Stimulated activated naive CD8-positive, alpha-beta T cell treated with anti-CD3 and anti-CD28 coated beads, Interleukin-15, Interleukin-2, amounts not matched to agents 100 ng/mL and 50 ng/mL, for 24 hours (primary cell): ENCODE results near the gene CPNE1.

ENCODE experiments used
- H3K27ac Mint-ChIP-seq: one replicate; pipeline ENCODE4 v1.8.0; 2021; ENCODE audit warnings: mild to moderate bottlenecking, mixed read lengths
- H3K27me3 Mint-ChIP-seq: one replicate; pipeline ENCODE4 v1.8.0; 2021; ENCODE audit warnings: mixed read lengths
- H3K36me3 Mint-ChIP-seq: one replicate; pipeline ENCODE4 v1.8.0; 2021; ENCODE audit warnings: low read depth, mixed read lengths
- H3K4me1 Mint-ChIP-seq: one replicate; pipeline ENCODE4 v1.8.0; 2021; ENCODE audit warnings: low read depth, mixed read lengths
- H3K4me3 Mint-ChIP-seq: one replicate; pipeline ENCODE4 v1.8.0; 2021; ENCODE audit warnings: mild to moderate bottlenecking, mixed read lengths
- H3K9me3 Mint-ChIP-seq: one replicate; pipeline ENCODE4 v1.8.0; 2021; ENCODE audit warnings: mixed read lengths

Gene CPNE1

DNA sequence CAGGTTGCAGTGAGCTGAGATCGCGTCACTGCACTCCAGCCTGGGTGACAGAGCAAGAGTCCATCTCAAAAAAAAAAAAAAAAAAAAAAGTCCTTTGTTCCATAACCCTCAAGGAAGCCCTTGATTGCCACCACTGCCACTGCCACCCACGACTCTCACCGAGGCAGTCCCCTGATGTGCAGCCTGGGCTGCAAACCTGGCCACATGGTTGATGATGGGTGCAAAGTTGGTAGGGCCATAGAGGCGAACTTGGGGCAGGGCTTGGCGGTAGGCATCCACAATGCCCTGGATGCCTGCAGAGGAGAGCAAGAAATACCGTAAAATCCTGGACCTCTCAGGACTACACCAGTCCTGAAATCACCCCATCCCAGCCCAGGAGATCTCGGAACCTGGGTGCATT, 37.6 kb downstream of the CPNE1 start:
- Mint-ChIP-seq H3K4me3 (no peak overlapping the region), H3K9me3 (no peaks in the 10 kb centered on the region), H3K36me3 (peaks cover 38% of the 10 kb centered on the region), H3K27ac (no peak overlapping the region), H3K4me1 (no peaks in the 10 kb centered on the region), H3K27me3 (no peaks in the 10 kb centered on the region)

DNA sequence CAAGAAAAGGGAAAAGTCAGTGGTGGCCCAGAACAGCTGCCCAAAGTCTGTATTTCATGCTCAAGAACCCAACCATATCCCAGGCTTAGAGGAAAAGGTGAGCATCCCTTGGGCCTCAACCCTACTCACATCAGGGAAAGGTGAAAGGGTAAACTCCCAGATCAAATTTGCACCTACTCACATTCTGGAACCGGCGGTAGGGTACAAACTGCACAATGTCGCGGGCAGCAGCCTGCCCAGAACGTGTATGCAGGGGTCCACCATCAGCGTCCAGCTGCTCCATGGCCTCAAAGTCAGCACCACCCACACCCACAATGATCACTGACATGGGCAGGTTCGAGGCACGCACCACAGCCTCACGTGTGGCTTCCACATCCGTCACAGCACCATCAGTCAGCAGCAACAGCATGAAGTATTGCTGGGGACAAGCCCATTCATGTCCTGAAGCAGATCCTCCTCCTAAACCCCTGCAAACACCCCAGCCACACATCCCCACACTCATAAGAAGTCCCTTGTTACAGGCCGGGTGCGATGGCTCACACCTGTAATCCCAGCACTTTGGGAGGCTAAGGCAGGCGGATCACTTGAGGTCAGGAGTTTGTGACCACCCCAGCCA, 38.2 kb downstream of the CPNE1 start:
- peaks cover 38% of the 10 kb centered on the region for H3K36me3 Mint-ChIP-seq
- no peaks in the 10 kb centered on the region for H3K4me1 Mint-ChIP-seq
- no peak overlapping the region for H3K4me3 Mint-ChIP-seq
- no peaks in the 10 kb centered on the region for H3K9me3 Mint-ChIP-seq
- no peak overlapping the region for H3K27ac Mint-ChIP-seq
- no peaks in the 10 kb centered on the region for H3K27me3 Mint-ChIP-seq

DNA sequence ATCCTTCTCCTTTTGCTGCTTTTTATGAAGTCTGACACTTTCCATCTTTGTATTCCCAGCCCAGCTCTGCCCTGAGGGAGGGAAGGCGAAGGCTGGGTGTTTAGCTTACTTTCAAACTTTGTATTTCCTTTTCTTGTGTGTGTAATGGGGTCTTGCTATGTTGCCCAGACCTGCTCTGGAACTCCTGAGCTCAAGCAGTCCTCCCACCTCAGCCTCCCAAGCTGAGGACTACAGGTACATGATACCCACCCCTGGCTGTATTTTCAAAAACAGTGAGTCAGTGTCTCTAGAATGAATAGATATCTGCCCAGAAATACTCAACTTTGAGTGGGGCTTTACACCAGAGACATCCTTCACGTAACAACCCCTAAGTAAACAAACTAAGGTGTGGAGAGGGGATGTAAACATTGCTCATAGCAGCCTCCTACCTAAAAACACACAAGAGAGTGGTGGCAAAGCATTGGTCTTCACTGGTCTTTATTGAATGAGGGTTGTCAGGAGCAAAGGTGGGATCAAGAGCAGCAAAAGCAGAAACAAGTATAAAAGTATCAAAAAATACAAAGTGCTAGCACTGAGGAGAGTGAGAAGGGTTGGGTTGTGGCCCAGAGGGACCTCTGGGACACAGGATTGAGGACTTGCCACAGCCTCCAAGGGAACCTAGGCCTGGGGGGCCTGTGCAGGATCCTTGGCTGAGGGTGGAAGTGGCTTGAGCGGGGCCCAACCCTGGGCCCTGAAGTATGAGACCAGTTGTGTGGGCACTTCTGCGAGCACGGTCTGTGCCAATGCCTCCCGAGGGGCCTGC, 38.9 kb downstream of the CPNE1 start:
- H3K36me3 Mint-ChIP-seq = peaks cover 37% of the 10 kb centered on the region
- no peak overlapping the region for H3K4me3 Mint-ChIP-seq
- H3K27ac Mint-ChIP-seq = peak overlapping the region; percentile 60
- no peaks in the 10 kb centered on the region for H3K27me3 Mint-ChIP-seq
- H3K9me3 Mint-ChIP-seq = no peaks in the 10 kb centered on the region
- no peaks in the 10 kb centered on the region for H3K4me1 Mint-ChIP-seq

DNA sequence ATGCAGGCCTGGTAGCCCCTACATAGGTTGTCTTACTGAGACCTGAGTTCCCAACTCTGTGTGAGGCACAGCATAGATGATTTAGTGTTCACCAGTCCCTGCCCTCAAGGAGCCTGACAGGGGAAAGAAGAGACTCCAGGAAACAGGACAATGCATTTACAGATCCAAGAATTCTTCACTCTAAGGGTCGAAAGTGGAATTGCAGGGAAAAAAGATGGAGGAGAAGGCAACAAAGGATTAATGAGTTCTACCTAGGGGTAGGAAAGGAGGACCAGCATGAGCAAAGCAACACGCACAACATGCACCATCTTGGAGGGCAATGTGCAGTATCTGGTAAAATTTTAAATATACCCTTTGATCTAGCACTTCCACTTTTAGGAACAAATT, 43.1 kb downstream of the CPNE1 start:
- H3K27me3 Mint-ChIP-seq = no peaks in the 10 kb centered on the region
- no peak overlapping the region for H3K27ac Mint-ChIP-seq
- peaks cover 15% of the 10 kb centered on the region for H3K36me3 Mint-ChIP-seq
- H3K4me3 Mint-ChIP-seq = no peak overlapping the region
- H3K9me3 Mint-ChIP-seq = no peaks in the 10 kb centered on the region
- peaks cover 38% of the 10 kb centered on the region for H3K4me1 Mint-ChIP-seq

DNA sequence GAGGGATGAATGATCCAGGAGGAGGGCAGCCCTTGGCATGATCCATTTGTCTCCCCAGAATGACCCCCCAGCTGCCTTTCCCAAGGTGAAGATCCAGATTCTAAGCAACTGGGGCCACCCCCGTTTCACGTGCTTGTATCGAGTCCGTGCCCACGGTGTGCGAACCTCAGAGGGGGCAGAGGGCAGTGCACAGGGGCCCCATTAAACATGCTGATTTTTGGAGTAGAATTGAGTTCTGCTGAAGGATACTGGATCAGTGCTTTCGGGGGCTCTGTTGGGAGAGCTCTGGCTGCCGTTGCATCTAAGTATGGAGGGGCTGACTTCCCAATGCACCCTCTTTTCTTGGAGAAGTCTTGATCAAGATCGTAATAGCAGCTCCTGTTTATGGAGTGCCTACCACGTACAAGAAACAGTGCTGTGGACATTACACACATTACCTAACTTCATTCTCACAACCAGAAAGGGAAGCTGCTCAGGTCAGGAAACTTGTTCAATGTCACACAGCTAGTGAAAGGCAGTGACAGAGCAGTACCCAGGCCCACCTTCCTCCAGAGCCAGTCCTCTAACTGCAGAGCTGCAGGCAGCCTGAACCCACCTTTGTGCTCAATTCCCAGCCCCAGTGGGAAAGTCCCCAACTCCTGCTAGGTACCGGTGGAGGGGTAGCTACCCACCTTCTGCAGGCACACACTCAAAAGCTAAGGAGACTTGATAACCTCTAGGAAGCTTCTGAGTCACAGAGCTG, 43.7 kb downstream of the CPNE1 start:
- Mint-ChIP-seq H3K4me1 (peaks cover 42% of the 10 kb centered on the region), H3K27ac (no peak overlapping the region), H3K27me3 (no peaks in the 10 kb centered on the region), H3K36me3 (peaks cover 12% of the 10 kb centered on the region), H3K4me3 (no peak overlapping the region), H3K9me3 (no peaks in the 10 kb centered on the region)

DNA sequence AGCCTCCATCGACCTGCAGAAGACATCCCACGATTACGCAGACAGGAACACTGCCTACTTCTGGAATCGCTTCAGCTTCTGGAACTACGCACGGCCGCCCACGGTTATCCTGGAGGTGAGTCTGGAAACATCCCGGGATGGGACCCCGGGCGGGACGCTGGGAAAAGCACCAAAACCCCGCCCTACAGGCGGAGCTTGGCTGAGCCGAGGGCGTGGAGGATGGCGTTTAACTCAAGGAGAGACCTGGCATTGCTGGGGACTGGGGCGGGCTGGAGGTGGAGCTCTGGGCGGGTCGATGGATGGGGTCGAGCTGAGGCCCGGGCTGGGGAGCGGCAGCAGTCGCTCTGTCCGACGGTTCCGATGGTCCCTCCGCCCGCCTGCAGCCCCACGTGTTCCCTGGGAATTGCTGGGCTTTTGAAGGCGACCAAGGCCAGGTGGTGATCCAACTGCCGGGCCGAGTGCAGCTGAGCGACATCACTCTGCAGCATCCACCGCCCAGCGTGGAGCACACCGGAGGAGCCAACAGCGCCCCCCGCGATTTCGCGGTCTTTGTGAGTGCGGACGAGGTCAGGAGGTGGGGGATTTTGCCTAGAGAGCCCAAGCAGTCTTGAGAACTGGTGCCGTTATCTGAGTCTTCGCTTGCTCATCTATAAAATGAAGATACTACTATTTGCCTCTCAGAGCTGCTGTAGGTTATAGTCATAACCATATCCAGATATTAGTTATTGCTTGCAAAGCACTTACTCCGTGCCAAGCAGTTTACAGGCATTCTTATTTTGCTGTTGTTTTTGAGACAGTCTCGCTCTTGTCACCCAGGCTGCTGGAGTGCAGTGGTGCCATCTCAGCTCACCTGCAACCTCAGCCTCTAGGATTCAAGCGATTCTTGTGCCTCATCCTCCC, 45.3 kb downstream of the CPNE1 start:
- no peaks in the 10 kb centered on the region for H3K27me3 Mint-ChIP-seq
- peak overlapping the region; percentile 78 for H3K27ac Mint-ChIP-seq
- H3K4me1 Mint-ChIP-seq = peaks cover 49% of the 10 kb centered on the region
- peaks cover 5% of the 10 kb centered on the region for H3K36me3 Mint-ChIP-seq
- no peaks in the 10 kb centered on the region for H3K9me3 Mint-ChIP-seq
- H3K4me3 Mint-ChIP-seq = peak overlapping the region; percentile 85

DNA sequence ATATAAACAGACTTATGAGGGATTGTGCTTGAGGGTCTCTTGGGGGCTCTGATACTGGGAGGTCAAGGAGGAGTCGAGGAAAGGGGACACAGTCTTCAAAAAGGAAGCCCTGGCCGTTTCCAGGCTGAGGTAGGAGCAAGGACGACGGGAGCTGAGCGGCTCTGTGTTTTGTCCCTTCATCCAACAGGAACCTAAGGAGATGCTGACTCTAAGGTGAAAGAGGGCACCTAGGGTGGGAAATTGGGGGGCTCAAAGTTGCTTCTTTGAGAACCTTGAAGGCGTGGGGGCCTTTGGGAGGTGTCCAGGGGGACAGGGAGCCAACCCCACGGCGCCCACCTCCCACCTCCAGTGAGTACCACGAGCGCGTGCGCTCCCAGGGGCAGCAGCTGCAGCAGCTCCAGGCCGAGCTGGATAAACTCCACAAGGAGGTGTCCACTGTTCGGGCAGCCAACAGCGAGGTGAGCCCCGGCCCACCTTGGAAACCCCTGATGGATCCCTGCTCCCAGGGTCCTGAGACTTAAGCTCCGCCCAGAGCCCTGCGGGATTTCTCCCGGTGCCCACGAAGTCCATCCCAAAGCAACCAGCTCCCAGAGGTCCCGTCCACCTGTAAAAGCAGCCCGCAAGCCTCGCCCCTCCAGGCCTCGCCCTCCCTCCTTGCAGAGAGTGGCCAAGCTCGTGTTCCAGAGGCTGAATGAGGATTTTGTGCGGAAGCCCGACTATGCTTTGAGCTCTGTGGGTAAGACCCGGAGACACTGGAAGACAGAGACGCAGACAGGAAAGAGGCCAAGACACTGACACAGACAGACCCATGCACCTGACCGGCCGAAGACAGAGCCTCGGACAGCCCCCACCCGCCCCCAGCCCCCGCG, 46.2 kb downstream of the CPNE1 start:
- H3K27ac Mint-ChIP-seq = peak overlapping the region; percentile 78
- H3K9me3 Mint-ChIP-seq = no peaks in the 10 kb centered on the region
- peak overlapping the region; percentile 85 for H3K4me3 Mint-ChIP-seq
- H3K4me1 Mint-ChIP-seq = peaks cover 51% of the 10 kb centered on the region
- H3K27me3 Mint-ChIP-seq = no peaks in the 10 kb centered on the region
- peaks cover 5% of the 10 kb centered on the region for H3K36me3 Mint-ChIP-seq

DNA sequence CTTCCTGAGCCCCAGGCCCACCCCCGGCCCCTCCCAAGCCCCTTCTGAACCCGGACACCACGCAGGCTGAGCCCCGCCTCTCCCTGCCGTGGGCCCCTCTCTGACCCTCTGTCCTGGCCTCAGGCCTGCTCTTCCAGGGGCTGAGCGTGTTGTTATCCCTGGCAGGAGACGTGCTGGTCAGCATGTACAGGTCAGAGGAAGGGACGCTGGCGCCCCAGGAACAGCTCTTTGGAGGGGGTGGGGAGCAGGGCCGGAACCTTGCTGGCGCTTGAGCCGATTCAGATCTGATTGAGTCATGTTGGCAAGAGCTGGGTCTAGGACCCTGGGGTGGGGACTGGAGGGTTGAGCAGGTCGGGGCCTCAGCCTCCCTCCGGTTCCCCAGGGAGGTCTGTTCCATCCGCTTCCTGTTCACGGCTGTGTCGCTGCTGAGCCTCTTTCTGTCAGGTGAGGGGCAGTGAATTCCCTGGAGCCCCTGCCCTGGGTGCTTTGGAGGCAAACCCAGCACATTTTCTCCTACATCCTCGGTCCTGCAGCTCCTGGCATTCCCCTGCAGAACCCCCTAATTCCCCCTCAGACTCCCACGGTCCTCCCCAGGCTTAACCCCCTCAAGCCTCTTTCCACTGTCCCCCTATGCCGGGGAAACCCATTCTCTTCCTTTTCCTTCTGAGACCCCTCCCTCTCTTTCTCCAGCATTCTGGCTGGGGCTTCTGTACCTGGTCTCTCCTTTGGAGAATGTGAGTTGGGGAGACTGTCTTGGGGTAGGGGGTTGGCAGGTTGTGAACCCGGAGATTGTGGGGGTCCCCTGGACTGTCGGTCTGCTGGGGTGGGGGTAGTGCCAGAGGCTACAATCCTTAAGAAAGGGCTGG, 47.1 kb downstream of the CPNE1 start:
- Mint-ChIP-seq H3K9me3 (no peaks in the 10 kb centered on the region), H3K27ac (peak overlapping the region; percentile 90), H3K4me3 (peak overlapping the region; percentile 85), H3K36me3 (peaks cover 5% of the 10 kb centered on the region), H3K27me3 (no peaks in the 10 kb centered on the region), H3K4me1 (peaks cover 51% of the 10 kb centered on the region)

DNA sequence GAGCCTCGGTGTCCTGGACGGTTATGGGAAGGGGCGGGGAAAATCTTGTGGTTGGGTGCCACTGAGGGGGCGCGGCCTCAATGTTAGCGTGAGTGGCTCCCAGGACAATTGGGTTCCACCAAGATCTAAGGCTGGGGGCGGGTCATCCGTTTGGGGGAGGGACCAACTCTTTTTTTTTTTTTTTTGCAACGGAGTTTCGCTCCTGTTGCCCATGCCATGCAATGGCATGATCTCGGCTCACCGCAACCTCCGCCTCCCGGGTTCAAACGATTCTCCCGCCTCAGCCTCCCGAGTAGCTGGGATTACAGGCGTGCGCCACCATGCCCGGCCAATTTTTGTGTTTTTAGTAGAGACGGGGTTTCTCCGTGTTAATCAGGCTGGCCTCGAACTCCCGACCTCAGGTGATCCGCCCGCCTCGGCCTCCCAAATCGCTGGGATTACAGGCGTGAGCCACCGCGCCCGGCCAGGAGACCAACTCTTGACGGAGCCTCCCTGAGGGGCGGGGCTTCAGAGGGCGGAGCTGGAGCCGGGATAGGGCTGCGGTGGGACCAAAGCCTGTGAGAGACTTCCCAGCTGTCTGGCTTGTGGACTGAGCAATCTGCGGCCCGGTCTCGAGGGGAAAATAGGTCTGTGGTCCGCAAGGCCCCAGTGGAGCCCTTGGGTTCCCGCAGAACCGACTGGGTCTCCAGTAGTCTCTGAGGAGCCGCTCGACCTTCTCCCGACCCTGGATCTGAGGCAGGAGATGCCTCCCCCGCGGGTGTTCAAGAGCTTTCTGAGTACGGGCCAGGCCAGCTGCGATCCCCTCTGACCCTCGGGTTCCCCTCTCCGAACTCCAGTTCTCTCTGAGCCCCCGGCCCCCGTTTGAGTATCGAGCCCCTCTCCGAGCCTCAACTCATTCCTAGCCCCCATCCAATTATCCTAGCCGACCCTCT, 48.0 kb downstream of the CPNE1 start:
- no peaks in the 10 kb centered on the region for H3K27me3 Mint-ChIP-seq
- peak overlapping the region; percentile 90 for H3K27ac Mint-ChIP-seq
- H3K4me3 Mint-ChIP-seq = peak overlapping the region; percentile 85
- H3K9me3 Mint-ChIP-seq = no peaks in the 10 kb centered on the region
- peaks cover 51% of the 10 kb centered on the region for H3K4me1 Mint-ChIP-seq
- peaks cover 5% of the 10 kb centered on the region for H3K36me3 Mint-ChIP-seq

DNA sequence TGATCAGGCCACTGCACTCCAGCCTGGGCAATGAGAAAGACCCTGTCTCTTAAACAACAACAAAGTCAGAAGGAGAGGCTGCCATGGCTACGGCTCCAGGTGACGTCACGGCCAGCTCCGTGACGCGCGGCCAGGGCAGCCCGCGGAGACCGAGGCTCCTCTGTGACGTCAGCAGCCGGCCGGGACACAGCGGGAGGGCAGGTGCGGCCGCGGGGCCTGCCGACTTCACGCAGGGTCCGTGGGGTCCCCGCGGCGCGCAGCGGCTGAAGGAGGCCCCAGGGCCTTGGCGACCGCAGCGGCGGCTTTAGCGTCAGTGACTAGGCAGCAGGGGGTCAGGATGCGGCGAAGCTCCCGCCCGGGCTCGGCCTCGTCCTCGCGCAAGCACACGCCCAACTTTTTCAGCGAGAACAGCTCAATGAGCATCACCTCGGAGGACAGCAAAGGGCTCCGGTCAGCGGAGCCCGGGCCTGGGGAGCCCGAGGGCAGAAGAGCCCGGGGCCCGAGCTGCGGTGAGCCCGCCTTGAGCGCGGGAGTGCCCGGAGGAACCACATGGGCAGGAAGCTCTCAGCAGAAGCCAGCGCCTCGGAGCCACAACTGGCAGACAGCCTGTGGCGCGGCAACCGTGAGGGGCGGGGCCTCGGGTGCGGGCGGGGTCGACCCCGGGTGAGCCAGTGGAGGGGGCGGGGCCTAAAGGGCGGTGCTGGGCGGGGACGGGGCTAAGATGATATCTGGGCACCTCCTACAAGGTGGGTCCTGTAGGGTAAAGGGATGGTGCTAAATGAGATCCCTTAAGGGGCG, 48.8 kb downstream of the CPNE1 start, which contains the start of gene SPAG4:
Gene SPAG4, plus strand, starts transcription at position 163 of the 798 bp plus-strand sequence. Its CDS starts 175 bp downstream, at position 338.
- peaks cover 51% of the 10 kb centered on the region for H3K4me1 Mint-ChIP-seq
- H3K4me3 Mint-ChIP-seq = peak within 1 kb of the TSS; percentile 85
- peaks cover 2% of the 10 kb centered on the region for H3K36me3 Mint-ChIP-seq
- no peaks in the 10 kb centered on the region for H3K27me3 Mint-ChIP-seq
- peak within 1 kb of the TSS; percentile 91 for H3K27ac Mint-ChIP-seq
- H3K9me3 Mint-ChIP-seq = no peaks in the 10 kb centered on the region

DNA sequence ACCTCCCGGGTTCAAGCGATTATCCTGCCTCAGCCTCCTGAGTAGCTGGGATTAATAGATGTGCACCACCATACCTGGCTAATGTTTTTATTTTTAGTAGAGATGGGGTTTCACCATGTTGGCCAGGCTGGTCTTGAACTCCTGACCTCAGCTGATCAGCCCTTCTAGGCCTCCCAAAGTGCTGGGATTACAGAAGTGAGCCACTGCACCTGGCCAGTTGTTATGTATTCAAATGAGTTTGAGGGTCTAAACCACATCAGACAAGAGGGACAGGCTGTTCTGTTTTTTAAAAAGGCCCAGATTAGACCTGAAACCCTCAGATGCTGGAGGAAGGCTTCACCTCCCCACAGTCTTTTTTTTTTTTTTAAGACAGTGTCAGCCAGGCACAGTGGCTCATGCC, 53.2 kb downstream of the CPNE1 start:
- Mint-ChIP-seq H3K27ac (no peak overlapping the region), H3K9me3 (no peaks in the 10 kb centered on the region), H3K27me3 (no peaks in the 10 kb centered on the region), H3K4me3 (no peak overlapping the region), H3K36me3 (no peaks in the 10 kb centered on the region), H3K4me1 (peaks cover 12% of the 10 kb centered on the region)
